ENCODE measurements around the gene RAB30. TPM values are rescaled to one million over a fixed set of nuclear protein-coding genes. Genes with fewer than 3 reads are reported as not detected.

Gene RAB30
- total RNA-seq, 1 donor from 2014 or later: 7.7 TPM

GRCh38 chr11:83027794-83028193 lies 43.9 kb downstream of the RAB30 start:
- no peak for TF ChIP-seq CTCF (IDR thresholded peaks at IDR 0.05)
- intact Hi-C loops (cut with DNase I): no loop called here
- H3K4me1 ChIP-seq: no peaks in the 10 kb centered on the region

GRCh38 chr11:83027289-83027688 lies 44.4 kb downstream of the RAB30 start:
- no peaks in the 10 kb centered on the region for H3K4me1 ChIP-seq
- no peak for TF ChIP-seq CTCF (IDR thresholded peaks at IDR 0.05)

More at GRCh38 chr11:83027794-83028193, 43.9 kb downstream of the RAB30 start:
- Histone ChIP-seq H3K27me3 (no peaks in the 10 kb centered on the region), H3K4me3 (no peak overlapping the region), H3K27ac (no peak overlapping the region), H3K9me3 (no peaks in the 10 kb centered on the region), H3K36me3 (no peaks in the 10 kb centered on the region)
- DNase-seq (ENCODE audit: low spot score in 2 of 2): no peak

GRCh38 chr11:83026229-83026628 lies 45.5 kb downstream of the RAB30 start:
- H3K4me1 ChIP-seq: no peaks in the 10 kb centered on the region
- no peaks in the 10 kb centered on the region for H3K9me3 ChIP-seq
- H3K36me3 ChIP-seq: no peaks in the 10 kb centered on the region
- no peak for TF ChIP-seq CTCF (IDR thresholded peaks at IDR 0.05)
- no peak for DNase-seq (ENCODE audit: low spot score in 2 of 2)
- no peak overlapping the region for H3K27ac ChIP-seq
- H3K27me3 ChIP-seq: no peaks in the 10 kb centered on the region
- no peak overlapping the region for H3K4me3 ChIP-seq
- intact Hi-C loops (cut with DNase I): no loop called here

More at GRCh38 chr11:83027289-83027688, 44.4 kb downstream of the RAB30 start:
- Histone ChIP-seq H3K36me3 (no peaks in the 10 kb centered on the region), H3K9me3 (no peaks in the 10 kb centered on the region), H3K27ac (no peak overlapping the region), H3K27me3 (no peaks in the 10 kb centered on the region), H3K4me3 (no peak overlapping the region)
- intact Hi-C loops (cut with DNase I): no loop called here
- DNase-seq (ENCODE audit: low spot score in 2 of 2): no peak

- DNase-seq (ENCODE audit: low spot score in 2 of 2): no peak
- no peak overlapping the region for H3K27ac ChIP-seq
- no peak for TF ChIP-seq CTCF (IDR thresholded peaks at IDR 0.05)
- no peak overlapping the region for H3K4me3 ChIP-seq
- intact Hi-C loops (cut with DNase I): no loop called here
- H3K4me1 ChIP-seq: no peaks in the 10 kb centered on the region
- H3K36me3 ChIP-seq: no peaks in the 10 kb centered on the region
- H3K9me3 ChIP-seq: no peaks in the 10 kb centered on the region
- no peaks in the 10 kb centered on the region for H3K27me3 ChIP-seq
Observed at GRCh38 chr11:83025267-83025704, 46.4 kb downstream of the RAB30 start.

- no peak for DNase-seq (ENCODE audit: low spot score in 2 of 2)
- TF ChIP-seq CTCF (IDR thresholded peaks at IDR 0.05): no peak
- H3K36me3 ChIP-seq: no peaks in the 10 kb centered on the region
Observed at GRCh38 chr11:83024270-83024854, 47.3 kb downstream of the RAB30 start.

GRCh38 chr11:83023410-83023809 lies 48.3 kb downstream of the RAB30 start:
- H3K4me1 ChIP-seq: no peaks in the 10 kb centered on the region

More at GRCh38 chr11:83024270-83024854, 47.3 kb downstream of the RAB30 start:
- no peaks in the 10 kb centered on the region for H3K9me3 ChIP-seq
- H3K4me3 ChIP-seq: no peak overlapping the region
- no peaks in the 10 kb centered on the region for H3K4me1 ChIP-seq
- no peak overlapping the region for H3K27ac ChIP-seq
- intact Hi-C loops (cut with DNase I): no loop called here
- no peaks in the 10 kb centered on the region for H3K27me3 ChIP-seq

More at GRCh38 chr11:83023410-83023809, 48.3 kb downstream of the RAB30 start:
- no peaks in the 10 kb centered on the region for H3K36me3 ChIP-seq
- DNase-seq (ENCODE audit: low spot score in 2 of 2): no peak
- no peaks in the 10 kb centered on the region for H3K9me3 ChIP-seq
- H3K27ac ChIP-seq: no peak overlapping the region
- no peak for TF ChIP-seq CTCF (IDR thresholded peaks at IDR 0.05)
- intact Hi-C loops (cut with DNase I): no loop called here
- no peaks in the 10 kb centered on the region for H3K27me3 ChIP-seq
- no peak overlapping the region for H3K4me3 ChIP-seq

All from ascending aorta (tissue), 2 donors.